Stimulated activated CD4-positive, alpha-beta T cell treated with anti-CD3 and anti-CD28 coated beads, Interleukin-1b, Interleukin-23, amount 100 ng/mL, for 48 hours (primary cell): Measurements from ENCODE around the gene SLC6A3.

ENCODE experiments used
- DNase-seq: peaks from one replicate; pipeline ENCODE4 v3.0.0-alpha.2; 2020

Gene SLC6A3

DNA sequence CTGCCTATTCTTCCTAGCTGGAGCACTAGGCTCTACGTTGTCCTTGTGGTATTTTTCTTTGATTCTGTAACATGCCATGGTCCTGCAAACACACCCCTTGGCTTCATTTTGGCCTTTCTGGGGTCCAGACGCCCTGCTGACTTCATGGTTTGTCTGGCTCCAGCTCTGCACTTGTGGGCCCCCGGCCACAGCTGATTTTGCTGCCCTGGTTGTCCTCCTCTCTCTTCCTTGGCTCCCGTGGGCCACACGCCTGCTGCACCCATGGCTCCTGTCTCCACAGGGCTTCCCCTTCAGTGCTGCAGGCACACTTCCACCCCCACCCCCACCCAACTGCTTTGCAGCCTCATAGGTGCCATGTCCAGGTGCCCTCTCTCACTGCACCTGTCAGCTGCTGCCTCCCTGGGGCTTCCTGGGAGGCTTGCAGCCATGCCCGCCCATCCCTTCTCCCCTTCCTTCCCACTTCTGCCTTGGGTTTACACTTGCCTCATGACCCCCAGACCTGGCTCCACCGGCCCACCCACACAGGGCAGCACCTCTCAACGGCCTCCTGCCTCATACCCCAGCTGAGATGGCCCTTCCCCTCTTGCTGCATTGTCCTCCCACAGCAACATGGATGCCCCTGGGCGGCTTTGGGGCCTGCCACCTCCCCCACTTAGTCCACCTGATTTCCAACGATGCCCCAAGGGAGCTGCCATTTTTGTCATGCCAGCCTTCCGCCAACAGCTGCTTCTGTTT lies 25.6 kb downstream of the SLC6A3 start:
- no peak for DNase-seq

DNA sequence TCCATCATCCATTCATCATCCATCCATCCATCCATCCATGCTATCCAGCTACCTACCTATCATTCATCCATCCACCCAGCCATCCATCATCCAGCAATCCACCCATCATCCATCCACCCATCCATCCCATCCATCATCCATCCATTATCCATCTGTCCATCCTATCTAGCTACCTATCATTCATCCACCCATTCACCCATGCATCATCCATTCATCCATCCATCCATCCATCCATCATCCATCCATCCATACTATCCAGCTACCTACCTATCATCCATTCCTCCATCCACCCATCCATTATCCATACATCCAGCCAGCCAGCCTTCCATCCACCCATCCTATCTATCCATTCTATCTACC lies 26.3 kb downstream of the SLC6A3 start:
- DNase-seq, result no peak

DNA sequence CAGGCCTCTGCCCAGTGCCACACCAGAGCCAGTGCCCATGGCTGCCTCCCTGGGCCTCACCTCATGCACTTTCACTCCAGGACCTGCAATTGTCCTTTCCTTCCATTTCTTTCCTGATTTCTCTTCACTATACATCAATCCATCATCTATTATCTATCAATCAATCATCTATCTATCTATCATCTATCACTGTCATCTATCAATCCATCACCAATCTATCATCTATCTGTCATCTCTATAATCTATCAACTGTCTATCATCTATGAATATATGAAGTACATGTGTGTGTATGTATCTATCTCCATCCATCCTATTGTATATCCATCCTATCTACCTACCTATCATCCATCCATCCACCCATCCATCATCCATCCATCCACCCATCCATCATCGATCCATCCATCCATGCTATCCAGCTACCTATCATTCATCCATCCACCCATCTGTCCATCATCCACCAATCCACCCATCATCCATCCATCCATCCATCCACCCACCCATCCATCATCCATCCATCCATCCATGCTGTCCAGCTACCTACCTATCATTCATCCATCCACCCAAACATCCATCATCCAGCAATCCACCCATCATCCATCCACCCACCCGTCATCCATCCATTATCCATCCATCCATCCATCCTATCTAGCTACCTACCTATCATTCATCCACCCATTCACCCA lies 26.9 kb downstream of the SLC6A3 start:
- no peak for DNase-seq

DNA sequence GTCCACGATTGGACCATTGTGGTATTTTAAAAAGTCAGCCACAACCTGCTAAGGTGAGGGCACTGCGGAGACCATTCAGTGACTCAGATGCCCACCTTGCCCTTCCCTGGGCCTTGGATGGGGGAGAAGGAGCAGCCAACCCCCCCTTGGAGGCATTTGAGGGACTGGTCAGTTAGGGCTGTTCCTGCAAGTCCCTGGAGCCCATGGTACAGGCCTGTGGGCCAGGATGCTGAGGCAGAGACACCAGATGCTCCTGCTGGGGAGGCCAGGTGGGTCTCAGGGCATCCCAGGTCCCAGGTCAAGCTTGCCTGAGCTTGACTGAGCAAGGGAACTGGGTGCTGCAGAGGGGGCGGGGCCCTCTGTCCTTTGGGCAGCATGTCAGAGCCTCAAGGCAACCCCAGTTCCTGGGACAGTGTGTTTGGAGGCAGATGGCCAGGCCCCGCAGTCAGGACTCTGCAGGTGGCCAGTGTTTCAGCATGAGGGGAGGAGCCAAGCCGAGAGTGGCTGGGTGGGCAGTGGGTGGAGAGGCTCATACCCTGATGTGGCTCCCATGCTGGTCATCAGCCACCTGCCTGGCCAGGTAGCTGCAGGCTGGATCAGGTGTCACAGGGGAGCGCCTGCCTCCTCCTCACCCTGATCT lies 27.5 kb downstream of the SLC6A3 start:
- DNase-seq, result no peak

DNA sequence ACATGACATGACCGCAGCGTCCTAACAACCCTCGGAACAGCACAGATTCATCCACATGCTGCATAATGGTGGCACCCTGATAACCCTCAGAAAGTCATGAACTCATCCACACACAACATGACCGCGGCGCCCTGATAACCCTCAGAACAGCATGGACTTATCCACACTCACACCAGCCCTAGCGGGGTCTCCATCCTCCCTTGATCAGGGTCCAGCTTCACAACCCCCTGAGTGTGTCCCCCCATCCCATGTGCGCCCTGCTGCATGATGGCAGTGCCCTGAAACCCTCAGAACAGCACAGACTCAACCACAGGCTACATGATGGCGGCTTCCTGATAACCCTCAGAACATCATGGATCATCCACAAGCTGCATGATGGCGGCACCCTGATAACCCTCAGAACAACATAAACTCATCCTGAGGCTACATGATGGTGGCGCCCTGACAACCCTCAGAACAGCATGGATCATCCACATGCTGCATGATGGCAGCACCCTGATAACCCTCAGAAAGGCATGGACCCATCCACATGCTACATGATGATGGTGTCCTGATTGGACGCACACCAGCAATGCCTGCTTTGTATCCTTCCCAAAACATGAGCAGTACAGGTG lies 28.3 kb downstream of the SLC6A3 start:
- no peak for DNase-seq

DNA sequence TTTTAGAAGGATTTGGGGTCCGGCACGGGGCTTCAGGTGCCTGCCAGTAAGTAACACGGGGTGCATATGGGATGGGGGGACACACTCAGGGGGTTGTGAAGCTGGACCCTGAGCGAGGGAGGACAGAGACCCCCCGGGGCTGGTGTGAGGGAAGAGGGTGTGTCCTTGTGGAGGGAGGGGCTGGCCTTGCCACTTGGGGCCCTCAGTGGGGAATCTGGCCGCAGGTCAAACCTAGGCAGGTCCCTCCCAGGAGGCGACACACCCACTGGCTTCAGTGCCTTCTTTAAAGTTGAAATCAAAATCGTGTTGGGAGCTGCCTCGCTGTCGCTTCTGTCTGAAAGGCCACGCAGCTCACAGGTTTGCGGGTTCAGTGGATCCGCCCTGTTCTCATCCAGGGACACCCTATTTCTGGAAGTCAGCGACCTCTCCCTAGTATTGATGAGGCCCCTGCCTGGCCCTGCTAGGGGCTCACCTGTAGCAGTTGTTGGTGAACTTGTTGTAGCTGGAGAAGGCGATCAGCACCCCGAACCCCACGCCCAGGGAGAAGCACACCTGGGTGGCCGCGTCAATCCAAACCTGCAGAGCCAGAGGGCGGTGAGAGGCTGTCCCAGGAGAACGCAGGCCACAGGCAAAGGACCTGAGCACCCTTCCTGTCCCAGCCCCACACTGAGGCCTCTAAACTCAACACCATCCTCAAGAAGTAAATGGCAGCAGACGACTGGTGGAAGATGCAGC lies 29.4 kb downstream of the SLC6A3 start:
- no peak for DNase-seq

DNA sequence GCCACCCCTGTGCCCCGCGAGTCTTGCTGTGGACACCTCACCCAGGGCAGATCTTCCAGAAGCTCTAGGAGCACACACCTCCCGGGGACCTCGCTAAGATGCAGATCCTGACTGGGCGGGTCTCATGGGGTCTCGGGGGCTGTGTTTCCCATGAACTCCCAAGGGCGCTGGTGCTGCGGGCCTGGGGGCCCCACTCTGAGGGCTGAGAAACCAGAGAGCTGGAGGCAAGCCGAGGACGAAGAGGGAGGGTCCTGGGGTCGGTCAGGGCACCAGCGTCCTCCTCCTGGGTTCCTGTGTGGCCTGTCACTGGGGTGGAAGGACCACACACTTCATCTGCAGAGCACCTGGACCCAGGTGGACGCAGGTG lies 30.2 kb downstream of the SLC6A3 start:
- no peak for DNase-seq

DNA sequence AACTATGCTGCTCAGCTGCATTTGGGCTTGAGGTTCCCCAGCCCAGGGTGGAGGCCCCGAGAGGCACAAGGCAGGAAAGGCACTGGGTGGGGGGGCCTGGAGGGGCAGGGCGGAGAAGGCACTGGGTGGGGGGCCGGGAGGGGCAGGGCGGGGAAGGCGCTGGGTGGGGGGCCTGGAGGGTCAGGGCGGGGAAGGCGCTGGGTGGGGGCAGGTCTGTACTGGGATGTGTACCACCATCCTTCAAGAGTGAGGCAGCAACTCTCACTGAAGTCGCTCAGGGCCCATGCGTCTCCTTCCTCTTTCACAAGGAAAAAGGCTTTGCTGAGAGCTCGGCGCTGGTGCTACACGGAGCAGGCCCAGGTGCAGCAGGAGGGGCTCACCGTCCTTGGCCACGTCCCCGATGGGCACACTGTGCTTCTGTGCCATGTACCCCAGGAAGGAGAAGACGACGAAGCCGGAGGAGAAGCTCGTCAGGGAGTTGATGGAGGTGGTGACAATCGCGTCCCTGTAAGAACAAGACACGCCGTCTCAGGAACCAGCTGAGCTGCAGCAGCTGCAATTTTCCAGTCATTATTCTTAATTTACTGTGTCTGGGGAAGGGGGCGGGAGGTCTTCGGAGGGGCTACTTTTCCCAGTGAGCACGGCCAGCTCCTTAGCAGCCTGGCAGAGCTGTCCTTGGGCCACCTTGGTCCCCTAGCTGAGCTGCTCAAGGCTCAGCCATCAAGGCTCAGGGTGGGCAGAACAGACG lies 30.8 kb downstream of the SLC6A3 start:
- no peak for DNase-seq

DNA sequence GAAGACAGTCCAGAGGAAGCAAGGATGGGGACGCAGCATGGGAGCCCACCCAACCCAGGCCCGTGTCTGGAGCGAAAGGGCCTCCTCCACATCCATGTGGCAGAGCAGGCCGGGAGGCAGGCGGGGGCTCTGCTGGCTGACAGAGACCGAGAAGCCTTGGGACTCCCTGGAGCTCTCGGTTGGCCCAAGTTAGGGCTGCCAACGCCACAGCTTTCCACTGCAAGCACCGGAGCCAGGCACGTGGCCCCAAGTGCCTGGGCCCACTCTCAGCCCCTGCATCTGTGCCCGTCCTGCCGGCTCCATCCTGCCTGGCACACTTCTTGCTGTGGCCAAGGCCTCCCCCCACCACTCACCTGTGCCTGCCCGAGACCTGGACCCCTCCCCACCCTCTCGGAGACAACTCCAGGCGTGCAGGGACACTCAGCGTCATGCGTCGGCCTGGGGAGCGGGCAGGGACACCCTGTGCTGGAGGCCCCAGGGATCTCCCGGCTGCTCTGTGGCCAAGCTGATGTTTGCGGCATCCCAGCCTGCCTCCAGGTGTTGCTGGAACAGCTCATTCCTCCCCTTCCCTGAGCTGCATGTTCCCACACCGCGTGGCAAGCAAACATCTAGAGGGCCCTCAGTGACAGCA lies 31.5 kb downstream of the SLC6A3 start:
- DNase-seq, result no peak

DNA sequence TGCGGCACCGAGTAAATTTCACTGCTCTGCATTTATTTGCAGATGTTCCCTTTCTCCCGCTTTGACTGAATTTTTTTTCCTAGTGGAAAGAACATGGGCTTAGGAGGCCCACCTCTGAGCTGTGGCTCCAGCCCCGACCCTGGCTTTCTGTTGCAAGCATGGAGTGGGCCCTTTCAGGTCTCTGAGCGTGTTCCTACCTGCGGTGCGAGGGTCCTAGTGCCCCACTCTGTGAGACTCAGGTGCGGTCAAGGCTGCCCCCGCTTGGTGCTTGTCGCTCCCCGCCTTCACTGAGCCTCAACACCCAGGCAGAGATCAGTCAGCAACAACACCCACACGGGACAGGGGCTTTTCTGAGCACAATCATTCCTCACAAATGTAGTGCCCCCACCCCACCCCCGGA lies 32.0 kb downstream of the SLC6A3 start:
- no peak for DNase-seq

DNA sequence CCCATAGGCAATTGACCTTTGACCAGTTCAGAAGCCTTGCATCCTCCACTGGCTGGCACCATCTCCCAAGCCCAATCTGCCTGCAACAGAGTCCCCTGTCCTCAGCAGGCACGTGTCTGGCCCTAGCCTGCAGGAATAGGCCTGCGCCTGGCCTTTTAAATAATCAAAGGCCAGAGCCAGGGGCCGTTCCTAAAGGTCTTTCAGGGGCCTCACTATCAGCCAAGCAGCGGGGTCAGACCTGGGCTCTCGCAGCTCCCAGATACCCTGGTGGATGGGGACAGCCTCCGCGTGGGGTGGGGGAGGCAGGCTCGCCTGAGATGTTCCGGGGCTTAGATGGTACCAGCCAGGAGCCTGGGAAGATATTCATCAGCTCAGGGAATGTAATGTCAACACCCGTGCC lies 32.6 kb downstream of the SLC6A3 start:
- no peak for DNase-seq

DNA sequence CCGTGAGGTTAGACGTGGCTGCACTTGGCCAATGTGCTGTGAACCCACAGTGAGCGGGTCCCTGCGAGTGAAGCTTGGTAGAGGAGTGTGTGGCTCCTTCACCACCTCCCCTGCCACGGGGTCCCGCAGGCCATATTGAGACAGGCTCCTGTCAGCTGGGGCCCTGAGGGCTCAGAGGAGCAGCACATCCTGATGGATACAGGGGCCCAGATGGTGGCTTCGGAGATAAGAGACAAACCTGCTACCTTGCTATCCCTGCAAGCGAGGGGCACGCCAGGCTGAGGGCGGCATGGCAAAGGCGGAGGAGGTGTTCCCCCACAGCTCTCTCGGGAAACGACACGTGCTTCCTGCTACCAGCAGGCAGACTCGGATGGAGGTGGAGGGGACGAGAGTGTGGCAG lies 33.1 kb downstream of the SLC6A3 start:
- DNase-seq, result no peak

DNA sequence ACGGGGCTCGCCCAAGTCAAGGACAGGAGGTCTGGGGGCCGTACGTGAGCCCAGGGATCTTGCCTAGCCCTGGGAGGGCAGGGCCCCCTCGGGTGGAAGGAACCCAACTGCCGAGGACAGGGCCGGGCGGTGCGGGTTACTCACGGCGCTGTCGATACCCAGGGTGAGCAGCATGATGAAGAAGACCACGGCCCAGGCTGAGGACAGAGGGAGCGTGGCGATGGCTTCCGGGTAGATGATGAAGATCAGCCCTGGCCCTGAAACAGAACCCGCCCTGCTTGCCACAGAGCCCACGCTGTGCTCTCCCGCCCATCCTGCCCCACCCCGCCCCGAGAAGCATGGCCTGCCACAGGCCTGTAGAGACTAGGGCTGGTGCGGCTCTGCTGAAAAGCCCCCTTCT lies 34.1 kb downstream of the SLC6A3 start:
- no peak for DNase-seq

DNA sequence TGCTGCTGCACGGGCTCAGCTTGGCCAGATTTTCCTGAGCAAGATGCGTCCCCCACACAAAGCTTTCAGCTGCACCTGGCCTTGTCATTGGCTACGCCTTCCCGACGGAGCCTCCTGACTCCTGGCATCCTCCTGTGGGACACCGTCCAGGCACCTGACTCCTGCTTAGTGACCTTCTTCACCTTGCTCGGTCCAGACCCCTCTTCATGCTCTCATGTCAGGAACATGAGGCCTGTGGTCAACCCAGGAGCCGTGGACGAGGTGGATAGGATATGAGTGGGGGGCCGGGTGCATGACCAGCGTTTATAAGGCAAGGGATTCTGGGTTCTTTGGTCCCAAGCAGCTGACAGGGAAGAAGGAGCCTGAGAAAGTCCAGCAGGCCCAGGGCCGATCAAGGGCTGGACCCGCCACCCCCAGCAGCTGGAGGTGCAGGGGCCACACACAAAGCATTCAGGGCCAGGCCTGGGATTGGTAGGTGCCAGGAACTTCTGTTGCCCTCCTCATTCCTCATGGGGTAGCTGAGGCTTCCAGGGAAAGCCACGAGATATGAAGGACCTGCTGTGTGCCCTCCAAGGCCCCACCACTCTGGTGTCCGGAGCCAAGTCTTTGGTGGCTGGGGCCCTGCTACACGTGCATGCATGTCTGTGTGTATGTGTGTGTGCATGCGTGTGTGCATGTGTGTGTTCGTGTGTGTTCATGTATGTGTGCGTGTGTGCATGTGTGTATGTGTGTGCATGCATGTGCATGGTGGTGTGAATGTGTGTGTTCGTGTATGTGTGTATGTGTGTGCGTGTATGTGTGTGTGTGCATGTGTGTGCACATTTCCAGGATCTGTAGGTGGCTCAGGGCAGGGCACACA lies 34.9 kb downstream of the SLC6A3 start:
- no peak for DNase-seq

DNA sequence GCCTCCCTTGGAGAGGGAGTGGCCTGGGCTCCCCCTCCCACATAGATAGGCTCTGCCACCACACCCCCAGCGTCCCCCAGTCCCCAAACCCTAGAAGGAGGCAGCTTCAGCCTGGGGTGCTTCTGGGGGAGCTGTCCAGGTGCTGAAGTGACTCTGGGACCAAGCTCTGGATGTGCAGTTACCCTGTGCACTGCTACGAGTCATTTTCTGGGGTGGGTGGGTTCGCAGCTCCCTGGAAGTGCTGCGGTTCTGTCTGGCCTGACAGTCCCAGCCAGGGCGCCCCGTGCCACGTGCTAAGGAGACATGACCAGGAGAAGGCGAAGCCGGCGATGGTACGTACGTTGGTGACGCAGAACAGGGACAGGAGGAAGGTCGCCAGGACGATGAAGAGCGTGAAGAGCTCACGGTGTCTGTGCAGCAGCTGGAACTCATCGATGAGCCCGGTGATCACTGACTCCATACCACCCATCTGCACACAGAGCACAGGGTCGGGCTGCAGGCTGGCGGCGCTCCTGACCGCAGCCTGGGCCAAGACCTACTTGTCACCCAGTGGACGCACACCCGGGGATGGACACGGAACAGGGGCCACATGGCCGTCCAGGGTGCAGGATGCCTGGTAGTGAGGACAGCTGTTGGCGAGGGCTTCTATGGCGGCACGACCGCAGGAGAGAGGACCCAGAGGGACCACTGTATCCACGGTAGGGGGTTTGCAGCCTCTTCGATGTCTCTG lies 35.7 kb downstream of the SLC6A3 start:
- DNase-seq, result no peak

DNA sequence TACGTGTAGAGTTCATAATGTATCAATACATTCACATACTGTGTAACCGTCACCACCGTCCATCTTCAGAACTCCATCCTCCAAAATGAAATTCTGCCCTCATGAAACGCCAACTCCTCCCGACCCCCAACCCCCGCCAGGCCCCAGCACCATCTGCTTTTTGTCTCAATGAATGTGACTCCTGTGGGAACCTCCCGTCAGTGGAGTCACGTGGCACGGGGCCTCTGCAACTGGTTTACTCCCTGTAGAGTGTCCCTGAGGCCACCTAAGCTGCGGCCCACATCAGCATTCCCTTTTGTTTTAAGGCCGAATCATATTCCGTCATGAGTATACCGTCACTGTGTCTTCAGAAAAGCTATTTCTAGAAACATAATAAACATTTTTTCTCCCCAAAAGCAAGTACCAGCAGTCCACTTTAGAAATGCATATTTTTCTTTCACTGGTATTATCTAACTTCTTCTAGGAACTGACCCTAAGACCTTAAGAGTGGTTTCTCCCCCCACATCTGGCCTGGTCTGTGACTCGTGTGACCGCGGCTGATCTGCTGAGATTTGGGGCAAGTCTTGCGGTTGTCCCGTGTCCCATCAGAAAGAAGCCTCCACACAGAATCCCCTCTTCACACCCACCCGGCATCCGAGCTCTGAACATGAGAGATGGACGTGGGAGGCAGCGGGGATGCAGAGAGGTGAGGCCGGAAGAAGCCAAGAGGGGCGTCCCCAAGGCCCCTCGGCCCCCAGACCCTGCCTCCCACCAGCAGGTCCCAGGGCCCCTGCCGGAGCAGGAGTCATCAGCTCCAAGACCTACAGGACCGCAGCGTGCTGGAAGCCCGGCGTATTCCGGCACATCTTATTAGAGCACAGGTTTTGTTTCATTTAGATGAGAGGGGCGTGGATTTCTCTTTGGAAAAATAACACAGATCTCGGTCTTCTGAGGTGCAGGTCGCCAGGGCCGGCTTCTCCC lies 38.3 kb downstream of the SLC6A3 start:
- no peak for DNase-seq

DNA sequence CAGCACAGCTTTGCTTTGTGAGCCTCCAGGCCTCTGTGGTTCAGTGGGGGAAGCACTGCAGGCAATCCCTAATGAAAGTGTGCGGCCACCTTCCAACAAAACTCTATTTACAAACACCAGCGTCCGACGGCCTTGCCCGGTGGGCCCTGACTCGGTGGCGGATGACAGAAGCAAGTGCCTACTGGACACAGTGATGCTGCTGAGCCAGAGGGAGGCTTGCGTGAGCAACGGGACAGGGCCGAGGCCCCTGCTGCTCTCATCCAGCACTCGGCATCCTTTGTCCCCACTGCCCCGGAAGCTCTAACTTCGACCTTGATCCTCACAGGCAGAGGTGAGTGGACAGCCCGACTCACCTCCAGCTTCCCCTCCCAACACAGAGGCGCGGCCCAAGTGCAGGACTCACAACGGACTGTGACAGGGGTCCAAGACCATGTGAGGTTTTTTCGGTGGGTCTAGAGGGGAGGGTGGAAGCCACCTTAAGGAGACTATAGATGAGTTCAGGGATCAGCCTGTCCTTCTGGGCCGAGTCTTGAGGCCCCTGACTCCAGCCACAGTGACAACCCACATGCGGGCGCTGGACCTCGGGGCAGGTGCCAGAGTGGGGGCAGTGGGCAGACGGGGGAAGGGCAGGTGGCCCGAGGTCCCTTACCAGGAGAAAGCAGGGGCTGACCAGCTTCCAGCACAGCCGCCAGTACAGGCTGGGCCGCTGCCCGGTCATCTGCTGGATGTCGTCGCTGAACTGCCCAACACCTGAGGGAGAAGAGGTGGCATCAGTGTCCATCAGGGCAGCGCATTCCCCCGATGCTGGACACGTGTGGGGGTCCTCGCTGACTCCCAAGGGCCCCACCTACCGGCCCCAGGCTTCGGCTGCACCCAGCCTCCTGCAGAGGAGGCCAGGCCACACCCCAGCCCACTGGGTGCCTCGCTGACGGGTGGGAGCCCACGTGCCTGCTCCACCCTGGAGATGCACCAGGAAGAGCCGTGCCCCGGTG lies 39.4 kb downstream of the SLC6A3 start:
- no peak for DNase-seq

DNA sequence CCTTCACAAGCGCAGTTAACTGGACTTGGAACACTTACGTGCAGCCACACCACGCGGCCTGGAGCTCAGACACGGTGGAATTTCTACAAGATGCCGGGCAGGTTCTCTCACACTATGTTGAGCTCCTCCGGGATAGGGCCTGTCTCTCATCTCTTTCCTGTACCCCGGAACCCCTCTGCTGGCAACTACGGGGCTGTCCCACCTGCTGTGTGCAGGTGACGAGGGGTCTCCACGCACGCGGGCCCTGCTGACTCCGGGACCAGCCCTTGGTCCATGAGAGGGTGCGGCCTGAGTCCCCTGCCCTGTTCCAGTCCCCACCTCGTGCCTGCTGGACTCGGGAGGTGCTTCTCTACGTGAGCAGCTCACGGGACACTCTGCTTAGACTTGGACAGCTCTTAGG lies 40.1 kb downstream of the SLC6A3 start:
- DNase-seq, result no peak
